NCI-H1092 treated with DMSO at 0.1 percent for 48 hours (cell line): Measurements from ENCODE around the gene GPR146.

Source experiments
- DNase-seq: peaks from one replicate; lab custom pipeline; 2025; lab: John Stamatoyannopoulos, UW

Gene GPR146

DNA sequence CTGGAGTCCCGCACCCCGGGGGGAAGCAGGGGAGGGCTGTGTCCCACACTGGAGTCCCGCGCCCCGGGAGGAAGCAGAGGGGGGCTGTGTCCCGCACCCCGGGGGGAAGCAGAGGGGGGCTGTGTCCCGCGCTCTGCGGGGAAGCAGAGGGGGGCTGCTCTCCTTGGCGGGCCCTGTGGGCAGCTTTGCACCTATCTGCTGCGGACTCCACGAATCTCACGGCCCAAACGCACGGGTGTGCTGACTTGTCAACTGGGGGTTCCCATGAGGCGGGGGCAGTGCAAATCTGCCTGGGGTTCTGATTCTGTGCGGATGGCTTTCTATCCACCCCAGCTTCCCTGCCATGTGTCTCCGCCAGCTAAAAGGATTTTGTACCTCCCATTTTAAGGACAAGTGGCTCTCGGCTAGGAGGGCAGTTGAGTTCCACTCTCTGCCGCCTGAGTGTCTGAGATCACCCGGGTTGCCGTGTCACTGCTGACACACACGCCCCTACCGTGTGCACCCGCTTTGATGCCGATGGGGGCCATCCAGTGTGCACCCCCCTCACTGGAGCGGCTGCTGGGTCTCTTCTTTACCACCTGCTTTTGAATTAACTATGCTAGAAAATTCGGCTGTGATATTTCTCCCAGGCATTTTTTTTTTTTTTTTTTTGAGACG lies 64.0 kb downstream of the GPR146 start:
- DNase-seq = no peak
